GM18508 (cell line): ENCODE data around the gene ZFP36L1.

Source experiments
- ATAC-seq: cut with Tn5 transposase; IDR thresholded peaks from one replicate; pipeline ENCODE4 v1.9.1; 2021; ENCODE audit warnings: moderate number of reproducible peaks; ENCODE audit not compliant: insufficient read depth, unreplicated experiment

The ZFP36L1 gene

DNA sequence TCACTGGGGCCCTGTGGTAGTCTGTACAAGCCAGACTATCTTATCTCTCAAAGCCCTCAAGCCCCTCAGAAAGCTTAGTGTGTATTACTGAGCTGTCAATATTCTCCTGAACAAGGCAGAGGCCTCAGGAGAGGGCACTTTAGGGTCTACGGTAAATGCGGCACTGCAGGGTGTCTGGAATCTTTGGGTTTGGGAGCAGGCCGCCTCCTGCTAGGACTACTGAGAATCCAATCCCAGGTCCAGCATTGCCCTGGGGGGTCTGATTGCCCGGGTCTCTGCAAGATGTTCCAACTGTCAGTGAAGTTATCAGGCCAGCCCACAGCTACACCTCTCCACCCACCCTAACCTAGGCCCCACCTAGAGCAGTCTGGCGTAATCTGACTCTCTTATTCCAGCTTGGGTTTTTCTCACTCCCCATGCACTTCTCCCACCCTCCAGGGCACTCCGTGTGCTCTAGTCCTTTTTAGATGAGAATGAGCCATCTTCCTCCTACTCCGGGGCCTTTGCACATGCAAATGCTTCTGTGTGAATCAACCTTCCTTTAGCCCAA lies 4.3 kb upstream of the ZFP36L1 start:
- ATAC-seq: no peak

DNA sequence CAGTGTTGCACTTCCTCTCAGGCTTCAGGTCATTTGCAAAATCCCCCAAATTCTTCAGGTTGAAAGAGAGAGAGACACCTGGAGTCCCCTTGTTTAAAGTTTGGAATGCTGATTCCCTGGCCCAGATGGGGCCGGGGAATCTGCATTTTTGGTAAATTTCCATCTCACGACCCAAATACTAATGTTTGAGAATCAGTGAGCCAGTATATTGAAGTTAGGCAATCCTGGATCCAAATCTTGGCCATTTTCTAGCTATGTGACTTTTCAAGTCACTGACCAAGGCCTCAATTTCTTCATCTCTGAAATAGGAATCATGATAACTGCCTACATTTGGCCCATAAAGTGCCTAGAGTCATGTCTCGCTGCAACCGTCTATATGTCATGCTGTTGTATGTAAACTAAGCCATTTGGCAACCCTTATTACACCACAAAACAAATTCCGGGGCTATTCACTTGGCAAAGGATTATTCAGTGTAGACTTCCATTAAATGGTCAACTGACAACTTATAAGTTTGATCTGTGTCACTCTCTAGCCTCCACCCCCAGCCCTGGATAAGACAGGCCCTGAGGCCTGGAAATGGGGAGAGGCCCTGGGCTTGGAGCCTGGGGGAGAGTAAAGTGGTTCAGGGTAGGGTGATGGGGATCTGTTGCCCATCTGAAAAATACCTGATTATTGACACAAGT lies 3.7 kb upstream of the ZFP36L1 start:
- ATAC-seq: no peak

GRCh38 chr14:68795597-68796417 lies 2.9 kb upstream of the ZFP36L1 start:
- no peak for ATAC-seq

GRCh38 chr14:68794851-68795596 lies 2.2 kb upstream of the ZFP36L1 start:
- ATAC-seq: no peak

DNA sequence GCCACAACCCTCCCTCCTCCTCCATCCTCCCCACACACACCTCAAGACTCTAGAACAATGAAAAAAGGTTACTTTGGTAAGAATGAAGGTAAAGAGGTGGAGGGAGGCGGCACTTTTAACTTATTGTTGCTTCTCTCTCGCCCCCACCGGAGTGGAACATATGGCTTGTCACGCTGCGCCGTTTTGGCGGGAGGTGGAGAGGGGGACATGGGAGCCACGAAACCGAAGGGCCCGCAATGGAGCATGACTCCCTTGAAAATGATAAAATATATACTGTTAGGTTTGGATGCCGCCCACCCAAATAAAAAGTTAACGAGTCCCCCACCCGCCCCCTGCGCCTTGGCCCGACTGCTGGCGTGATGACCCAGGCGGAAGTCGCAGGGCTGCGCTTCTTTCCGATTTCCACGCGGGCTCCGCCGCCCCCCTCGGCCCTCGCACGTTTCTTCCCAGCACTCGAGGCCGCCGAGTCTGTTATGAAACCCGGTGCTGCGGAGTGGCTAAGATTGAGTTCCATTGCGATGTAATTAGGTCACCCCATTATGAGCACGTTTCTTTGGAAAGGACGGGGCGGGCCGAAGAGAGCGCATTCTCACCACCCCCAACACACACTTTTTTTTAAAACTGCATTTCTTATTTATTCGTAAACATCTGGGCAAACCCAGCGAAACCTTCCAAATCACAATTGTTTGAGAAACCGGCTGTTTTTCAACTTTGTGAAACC lies 1.4 kb upstream of the ZFP36L1 start:
- ATAC-seq: no peak

DNA sequence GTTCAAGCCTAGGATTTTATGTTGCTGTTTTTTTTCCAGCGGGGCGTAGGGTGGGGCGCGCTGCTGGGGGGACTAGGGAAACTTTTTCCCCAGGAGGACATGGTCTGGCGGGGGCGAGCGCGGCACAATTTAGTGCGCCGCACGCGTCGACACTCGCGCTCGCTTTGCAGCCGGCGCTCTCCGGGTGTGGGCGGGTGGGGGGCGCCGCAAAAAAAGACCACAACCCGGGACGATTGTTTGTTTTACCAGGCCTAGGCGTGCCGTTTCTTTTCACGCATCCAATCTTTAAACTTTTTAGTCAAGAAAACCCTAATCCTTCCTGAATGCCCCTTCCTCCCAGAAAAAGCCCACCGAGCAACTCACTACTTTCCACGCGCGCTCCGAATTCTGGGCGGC lies 865 bp upstream of the ZFP36L1 start:
- ATAC-seq: no peak

- ATAC-seq: no peak
Measured at GRCh38 chr14:68792678-68792978, 239 bp downstream of the ZFP36L1 start.

- no peak for ATAC-seq
Measured at GRCh38 chr14:68791902-68792677, 777 bp downstream of the ZFP36L1 start.

DNA sequence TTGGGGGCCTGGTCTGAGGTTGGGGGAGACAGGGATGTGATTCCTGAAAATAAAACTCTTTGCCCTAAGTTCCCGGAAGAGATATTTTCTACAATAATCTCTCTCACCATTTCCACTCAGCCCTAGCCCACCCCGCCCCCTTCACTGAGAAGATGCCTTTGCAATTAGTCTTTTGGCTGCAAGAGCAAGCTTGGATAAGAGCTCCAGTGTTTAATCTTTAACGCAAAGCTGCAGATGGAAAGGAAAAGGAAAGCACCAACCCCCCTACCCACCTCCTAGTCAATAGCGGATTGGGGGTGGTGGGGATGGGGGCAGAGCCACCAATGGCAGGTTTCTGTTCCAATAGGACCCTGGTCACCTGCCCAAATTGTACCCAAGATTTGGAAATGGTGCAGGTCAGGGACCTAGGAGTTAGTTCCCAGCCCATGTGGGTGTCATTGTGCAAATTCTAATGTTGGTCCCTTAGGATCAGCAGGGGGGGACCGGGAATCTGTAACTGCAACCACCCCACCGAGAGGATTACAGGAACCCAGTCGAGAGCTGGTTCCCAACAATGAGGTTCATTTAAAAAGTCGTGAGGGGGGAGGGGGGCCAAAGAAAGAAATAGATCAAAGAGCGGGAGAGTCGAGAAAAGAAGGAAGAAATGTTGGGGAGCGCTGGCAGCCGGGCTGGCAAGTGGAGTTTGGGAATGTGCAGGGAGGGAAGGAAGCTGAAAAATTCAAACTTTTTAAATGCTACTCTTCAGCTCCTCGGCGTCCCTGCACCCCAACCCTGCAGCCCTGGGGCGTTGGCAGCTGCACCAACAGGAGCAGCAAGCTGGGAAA lies 1.6 kb downstream of the ZFP36L1 start:
- ATAC-seq: no peak

- no peak for ATAC-seq
Measured at GRCh38 chr14:68790644-68791077, 2.2 kb downstream of the ZFP36L1 start.

DNA sequence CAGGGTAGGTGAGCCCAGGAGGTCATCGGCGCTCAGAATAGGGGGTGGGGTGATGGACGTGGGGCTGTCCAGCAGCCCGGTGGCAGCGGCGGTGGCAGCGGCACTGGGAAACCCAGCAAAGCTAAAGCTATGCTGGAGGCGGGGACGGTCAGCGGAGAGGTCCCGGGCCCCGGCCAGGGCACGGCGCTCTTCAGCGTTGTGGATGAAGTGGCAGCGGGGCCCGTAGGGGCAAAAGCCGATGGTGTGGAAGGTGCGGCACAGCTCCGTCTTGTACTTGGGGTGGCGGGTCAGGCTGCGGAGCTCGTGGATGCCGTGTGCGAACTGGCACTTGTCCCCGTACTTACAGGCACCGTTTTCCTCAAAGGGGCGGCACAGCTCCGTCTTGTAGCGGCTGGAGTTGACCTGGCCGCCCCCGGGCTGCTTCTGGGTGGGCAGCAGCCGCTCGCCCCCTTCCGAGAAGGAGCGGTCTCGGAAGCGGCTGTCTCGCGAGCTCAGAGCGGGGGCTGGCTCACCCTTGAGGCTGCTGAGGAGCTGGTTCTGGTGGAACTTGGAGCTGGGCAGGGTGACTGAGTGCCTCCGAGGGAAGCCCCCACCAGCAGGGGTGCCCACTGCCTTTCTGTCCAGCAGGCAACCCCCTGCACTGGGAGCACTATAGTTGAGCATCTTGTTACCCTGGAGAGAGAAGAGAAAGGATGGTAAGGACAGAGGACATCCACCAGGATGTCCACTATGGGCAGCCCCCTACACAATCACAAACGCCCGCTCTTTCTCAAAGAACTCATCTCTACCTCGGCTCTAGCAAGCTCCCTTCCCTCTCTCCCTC lies 2.8 kb downstream of the ZFP36L1 start:
- ATAC-seq: no peak

DNA sequence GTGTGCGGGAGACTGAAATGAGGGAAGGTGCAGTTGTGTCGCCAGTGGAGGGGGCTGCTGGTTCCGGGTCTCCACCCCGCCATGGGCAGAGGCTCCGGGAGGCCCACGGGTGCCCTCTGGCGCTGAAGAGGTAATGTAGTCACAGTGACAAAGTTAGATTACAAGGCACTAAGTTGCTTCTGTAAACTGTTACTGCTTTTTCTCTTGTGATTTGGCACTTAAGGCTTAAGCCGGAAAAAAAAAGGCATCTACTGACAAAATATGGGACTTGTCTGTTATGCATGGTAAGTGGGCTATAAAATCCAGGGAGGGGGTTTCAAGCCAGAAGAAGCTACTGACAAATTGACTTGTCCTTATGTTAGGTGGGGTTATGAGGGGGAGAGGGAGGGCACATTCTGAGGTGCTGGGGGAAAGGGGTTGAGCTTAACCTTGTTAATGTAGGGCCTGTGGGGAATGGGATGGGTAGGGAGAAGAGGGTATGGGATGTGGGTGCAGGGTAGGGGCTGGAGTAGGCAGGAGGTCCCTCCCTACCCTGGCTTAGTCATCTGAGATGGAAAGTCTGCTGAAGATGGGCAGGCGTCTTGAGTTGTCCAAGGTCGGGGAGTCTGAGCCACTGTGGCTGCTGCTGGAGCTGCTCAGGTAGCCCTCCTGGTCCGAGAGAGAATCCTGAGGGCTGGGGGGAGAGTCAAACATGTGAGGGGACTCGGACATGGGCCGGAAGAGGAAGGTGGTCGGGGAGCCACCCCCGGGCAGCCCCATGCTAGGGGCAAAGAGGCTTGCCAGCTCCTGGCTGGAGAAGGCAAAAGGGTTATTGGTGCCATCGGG lies 3.7 kb downstream of the ZFP36L1 start:
- ATAC-seq: no peak

- no peak for ATAC-seq
Measured at GRCh38 chr14:68788275-68788995, 4.4 kb downstream of the ZFP36L1 start.

- ATAC-seq: no peak
Measured at GRCh38 chr14:68787092-68787992, 5.5 kb downstream of the ZFP36L1 start.

- ATAC-seq: no peak
Measured at GRCh38 chr14:68786491-68787091, 6.3 kb downstream of the ZFP36L1 start.
